Fibroblast of gingiva (primary cell): ENCODE results near the gene HTT-AS.

Experiments used
- DNase-seq: peaks from one replicate; pipeline ENCODE4 v3.0.0-alpha.2; 2011; ENCODE audit warnings: low read depth

HTT-AS gene

DNA sequence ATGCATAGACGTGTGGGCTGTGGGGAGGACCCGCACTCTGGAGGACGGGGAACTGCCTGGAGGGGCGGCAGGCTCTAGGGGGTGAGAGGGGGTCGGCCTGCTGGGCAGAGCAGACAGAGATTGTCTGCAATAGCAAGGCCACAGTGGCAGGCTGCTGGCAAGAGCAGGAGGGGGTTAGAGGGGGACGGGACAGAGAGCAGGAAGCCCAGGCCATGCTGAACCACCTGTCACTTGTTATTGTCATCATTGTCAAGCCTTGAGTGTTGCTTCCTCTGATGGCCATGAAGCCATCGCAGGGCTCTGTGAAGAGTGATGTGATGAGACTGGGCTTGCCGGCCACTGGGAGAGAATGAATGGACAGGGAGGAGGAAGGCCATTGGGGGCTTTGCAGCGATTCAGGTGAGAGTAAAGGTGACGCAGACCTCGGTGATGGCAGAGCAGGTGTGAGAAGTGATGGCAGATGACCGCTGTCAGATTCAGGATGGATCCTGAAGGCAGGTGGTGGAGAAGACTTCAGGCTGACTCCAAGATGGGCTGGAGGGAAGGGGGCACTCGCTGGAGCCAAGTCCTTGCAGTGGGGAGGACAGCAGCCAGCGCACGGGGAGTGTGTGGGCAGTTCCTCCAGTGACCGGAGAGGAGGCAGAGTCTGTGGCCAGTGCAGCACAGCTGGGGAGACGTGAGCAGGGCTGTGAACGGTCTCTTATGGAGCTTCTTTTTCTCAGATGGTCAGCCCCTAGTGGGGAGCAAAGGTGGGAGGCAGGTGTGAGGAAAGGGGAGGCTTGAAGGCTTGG lies 43.6 kb downstream of the HTT-AS start:
- no peak for DNase-seq

- no peak for DNase-seq
Observed at GRCh38 chr4:3029464-3029863, 44.9 kb downstream of the HTT-AS start.

DNA sequence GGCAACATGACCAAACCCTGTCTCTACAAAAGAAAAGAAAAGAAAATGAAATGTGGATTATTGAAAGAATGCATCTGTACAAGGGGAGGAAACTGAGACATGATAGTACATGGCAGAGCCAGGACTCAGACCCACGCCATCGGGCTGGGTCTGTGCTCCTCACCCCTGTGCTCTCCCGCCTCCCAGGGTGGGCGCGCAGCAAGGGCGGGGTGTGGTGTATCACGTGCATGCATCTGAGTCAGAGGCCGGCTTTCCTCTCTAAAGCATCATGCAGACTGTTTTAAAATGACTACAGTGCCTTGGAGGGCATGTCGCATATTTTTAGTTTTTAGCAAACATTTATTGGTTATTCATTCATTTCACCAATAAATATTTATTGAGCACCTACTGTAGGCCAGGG lies 47.8 kb downstream of the HTT-AS start:
- DNase-seq, result no peak

- no peak for DNase-seq
Observed at GRCh38 chr4:3025881-3026280, 48.5 kb downstream of the HTT-AS start.

DNA sequence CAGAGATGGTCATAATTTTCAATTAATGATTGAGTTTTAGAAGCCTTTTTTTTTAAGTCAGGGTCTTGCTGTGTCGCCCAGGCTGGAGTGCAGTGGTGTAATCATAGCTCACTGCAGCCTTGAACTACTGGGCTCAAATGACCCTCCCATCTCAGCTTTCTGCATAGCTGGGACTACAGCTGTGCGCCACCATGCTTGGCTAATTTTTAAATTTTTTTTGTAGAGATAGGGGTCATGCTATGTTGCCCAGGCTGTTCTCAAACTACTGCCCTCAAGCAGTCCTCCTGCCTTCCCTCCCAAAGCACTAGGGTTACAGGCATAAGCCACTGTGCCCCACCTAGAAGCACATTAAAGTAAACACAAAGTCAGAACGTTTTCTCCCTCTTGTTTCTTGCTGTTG lies 51.7 kb downstream of the HTT-AS start:
- no peak for DNase-seq

GRCh38 chr4:3022112-3022511 lies 52.2 kb downstream of the HTT-AS start:
- no peak for DNase-seq

- DNase-seq, result no peak
Observed at GRCh38 chr4:3021627-3022026, 52.7 kb downstream of the HTT-AS start.

DNA sequence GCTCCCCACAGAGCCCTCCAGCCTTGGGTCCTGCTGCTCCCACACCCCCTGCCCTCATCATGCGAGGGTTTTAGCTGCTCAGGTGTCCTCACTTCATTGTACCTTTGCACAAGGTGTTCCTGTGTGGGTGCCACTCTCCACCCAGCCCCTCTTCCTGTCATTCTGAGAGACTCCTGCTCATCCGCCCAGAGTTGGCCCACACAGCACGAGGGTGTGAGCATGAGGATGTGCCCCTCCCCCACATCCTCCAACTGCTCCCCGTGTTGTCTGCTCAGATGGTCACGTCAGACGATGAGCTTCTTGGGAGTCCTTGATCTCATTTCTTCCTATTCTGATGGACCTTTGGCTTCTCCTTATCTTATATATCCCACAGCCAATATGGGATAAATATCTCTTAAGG lies 53.2 kb downstream of the HTT-AS start:
- DNase-seq, result no peak

DNA sequence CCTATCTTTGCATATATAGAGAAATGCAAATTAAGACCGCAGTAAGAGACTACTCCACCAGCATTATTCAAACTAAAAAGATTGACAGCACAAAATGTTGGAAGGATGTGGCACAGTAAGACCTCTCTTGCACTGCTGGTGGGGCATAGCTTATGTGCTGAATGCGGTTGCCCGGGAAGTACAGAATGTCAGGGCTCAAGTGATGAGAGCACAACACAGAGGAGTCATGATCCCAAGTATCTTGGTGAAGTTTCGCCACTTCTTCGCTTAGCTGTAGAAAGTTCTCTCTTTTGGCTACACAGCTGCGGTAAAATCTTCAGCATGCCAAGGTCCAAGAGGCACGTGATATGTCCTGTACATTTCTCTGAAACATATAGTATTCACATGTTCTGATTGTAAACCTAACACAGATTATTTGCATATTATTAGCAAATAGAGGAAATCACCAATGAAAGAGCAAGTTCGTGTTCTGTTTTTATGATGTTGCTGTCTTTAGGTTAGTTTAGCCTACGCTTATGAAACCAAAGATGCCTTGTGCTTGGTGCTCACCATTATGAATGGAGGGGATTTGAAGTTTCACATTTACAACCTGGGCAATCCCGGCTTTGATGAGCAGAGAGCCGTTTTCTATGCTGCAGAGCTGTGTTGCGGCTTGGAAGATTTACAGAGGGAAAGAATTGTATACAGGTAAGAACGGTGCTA lies 55.0 kb downstream of the HTT-AS start:
- DNase-seq, result no peak

GRCh38 chr4:3017504-3017903 lies 56.8 kb downstream of the HTT-AS start:
- DNase-seq, result no peak

DNA sequence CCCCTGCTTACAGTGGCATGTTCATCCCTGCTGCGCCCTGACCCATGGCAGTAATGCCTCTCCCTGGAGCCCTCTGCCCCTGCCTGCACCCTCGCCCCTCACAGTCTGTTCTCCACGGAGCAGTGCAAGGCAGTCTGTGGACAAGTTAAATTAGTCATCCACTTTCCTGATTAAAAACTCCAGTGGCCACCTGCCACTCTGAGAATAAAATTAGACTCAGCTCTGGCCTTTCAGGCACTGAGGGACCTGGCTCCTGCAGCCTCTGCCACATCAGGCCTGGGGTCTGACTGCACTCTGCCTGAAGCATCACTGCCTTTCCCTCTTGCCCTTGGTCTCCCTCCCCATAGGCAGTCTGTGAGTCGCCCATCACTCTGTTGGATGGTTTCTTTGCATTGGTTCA lies 57.4 kb downstream of the HTT-AS start:
- no peak for DNase-seq

- DNase-seq, result no peak
Observed at GRCh38 chr4:3013839-3014350, 60.4 kb downstream of the HTT-AS start.
